Karpas-422 (cell line): ENCODE results near the gene PSMA5. TPM values are rescaled to one million over a fixed set of nuclear protein-coding genes. Genes with fewer than 3 reads are reported as not detected.
"Not testable (repeated sequence)": the region's sequence is repeated elsewhere in the genome, so short reads cannot be mapped to it uniquely, and the experiment has no call there.

Source experiments
- DNase-seq: peaks from one replicate; pipeline ENCODE4 v3.0.0-alpha.2; 2015
- H2AFZ ChIP-seq: fragments of 200-600 bp; sonication (generic); 2 replicates; pipeline ENCODE4 v1.6.1; 2014; ENCODE audit warnings: antibody characterized with exemption, low read length, mixed read lengths
- H3K27ac ChIP-seq: fragments of 200-600 bp; sonication (generic); 2 replicates; pipeline ENCODE4 v1.5.1; 2014; ENCODE audit warnings: mild to moderate bottlenecking, low read length, moderate library complexity
- H3K27me3 ChIP-seq: fragments of 200-600 bp; sonication (generic); 2 replicates; pipeline ENCODE4 v1.6.1; 2014; ENCODE audit warnings: low read length, mixed read lengths
- H3K36me3 ChIP-seq: fragments of 200-600 bp; sonication (generic); 2 replicates; pipeline ENCODE4 v1.6.1; 2014; ENCODE audit warnings: low read length, mixed read lengths; ENCODE audit not compliant: insufficient read depth
- H3K4me1 ChIP-seq: fragments of 200-600 bp; sonication (generic); 2 replicates; pipeline ENCODE4 v1.6.1; 2014; ENCODE audit warnings: mild to moderate bottlenecking, low read length, mixed read lengths
- H3K4me2 ChIP-seq: fragments of 200-600 bp; sonication (generic); 2 replicates; pipeline ENCODE4 v1.6.1; 2014; ENCODE audit warnings: low read length, low read depth, mild to moderate bottlenecking; ENCODE audit not compliant: poor library complexity, severe bottlenecking
- H3K4me3 ChIP-seq: fragments of 200-600 bp; sonication (generic); 2 replicates; pipeline ENCODE4 v1.5.1; 2014; ENCODE audit warnings: mild to moderate bottlenecking, antibody characterized with exemption, low read length, mixed read lengths
- H3K79me2 ChIP-seq: fragments of 200-600 bp; sonication (generic); 2 replicates; pipeline ENCODE4 v1.6.1; 2014; ENCODE audit warnings: mild to moderate bottlenecking, low read length, mixed read lengths
- H3K9ac ChIP-seq: fragments of 200-600 bp; sonication (generic); 2 replicates; pipeline ENCODE4 v1.6.0; 2014; ENCODE audit warnings: low read length
- H3K9me2 ChIP-seq: fragments of 200-600 bp; sonication (generic), shearing (Covaris generic); replicated peaks from 2 replicates; pipeline ENCODE4 v1.6.0; 2014; ENCODE audit warnings: mild to moderate bottlenecking, low read length, moderate library complexity; ENCODE audit not compliant: insufficient read depth
- H3K9me3 ChIP-seq: fragments of 300-700, 200-600 bp; sonication (generic); 2 replicates; pipeline ENCODE4 v1.6.1; 2014; ENCODE audit warnings: low read length, mixed read lengths
- H4K20me1 ChIP-seq: fragments of 200-600 bp; sonication (generic); 2 replicates; pipeline ENCODE4 v1.6.1; 2014; ENCODE audit warnings: mild to moderate bottlenecking, antibody characterized with exemption, low read length, low read depth; ENCODE audit not compliant: insufficient read depth
- total RNA-seq: library from RNA; depleted of rRNA; stranded (reverse); fragments of >200 nt; shearing (Covaris generic); gene quantifications from 2 replicates; pipeline ENCODE4 v1.2.3, GENCODE V29; 2014; ENCODE audit warnings: low replicate concordance

Gene PSMA5
- total RNA-seq, 1 experiment from 2014 or later = 70.4 TPM

DNA sequence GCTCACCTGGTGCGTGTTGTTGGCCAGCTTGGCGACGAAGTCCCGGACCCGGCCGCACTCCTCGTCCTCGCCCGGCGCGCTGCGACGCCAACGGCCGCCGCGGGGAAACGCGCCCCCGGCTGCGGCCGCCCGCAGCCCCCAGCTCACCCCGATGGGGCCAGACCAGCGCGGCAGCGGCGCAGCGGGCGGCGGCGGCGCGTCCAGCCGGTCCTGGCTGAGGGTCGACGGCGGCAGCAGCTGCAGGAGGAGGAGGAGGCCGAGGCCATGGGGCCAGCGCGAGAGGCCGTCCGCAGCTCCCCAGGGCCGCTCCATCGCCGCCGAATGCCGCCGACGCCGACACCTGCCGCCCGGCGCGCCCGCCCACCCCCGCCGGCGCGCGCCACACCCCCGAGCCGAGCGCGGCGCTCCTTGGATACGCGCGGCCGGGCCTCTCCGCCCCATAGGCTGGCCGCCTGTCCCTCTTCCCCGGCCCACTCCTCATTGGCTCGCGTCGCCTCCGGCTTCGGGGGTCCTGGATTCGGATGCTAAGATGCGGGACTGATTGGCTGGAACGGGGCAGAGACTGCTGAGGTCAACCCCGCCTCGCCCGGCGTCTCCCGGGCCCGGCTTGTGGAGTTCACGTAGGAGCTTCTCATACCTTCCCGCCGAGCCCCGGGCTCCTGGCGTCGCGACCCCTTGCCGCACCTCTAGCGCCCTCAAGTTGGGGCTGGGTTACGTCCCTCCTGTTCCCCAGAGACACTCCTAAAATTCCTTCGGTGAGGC is 28.5 kb downstream of the PSMA5 start, which contains the start of gene SORT1:
TSS of gene SORT1 (minus strand) at position 338 of the 762 bp plus-strand sequence. CDS start at position 312, 26 bp downstream.
- Histone ChIP-seq H3K9ac (no peak within 1 kb of the TSS), H3K4me1 (peaks cover 32% of the 10 kb centered on the region), H2AFZ (no peak within 1 kb of the TSS), H3K4me2 (peak within 1 kb of the TSS; percentile 27), H3K9me3 (no peaks in the 10 kb centered on the region), H3K79me2 (no peaks in the 10 kb centered on the region), H3K9me2 (no peaks in the 10 kb centered on the region), H3K4me3 (no peak within 1 kb of the TSS), H3K27me3 (no peaks in the 10 kb centered on the region), H3K27ac (no peak within 1 kb of the TSS), H4K20me1 (peaks cover 4% of the 10 kb centered on the region; the same call in 1 of the 2 replicates), H3K36me3 (peaks cover 8% of the 10 kb centered on the region; the same call in 1 of the 2 replicates)
- no peak for DNase-seq

DNA sequence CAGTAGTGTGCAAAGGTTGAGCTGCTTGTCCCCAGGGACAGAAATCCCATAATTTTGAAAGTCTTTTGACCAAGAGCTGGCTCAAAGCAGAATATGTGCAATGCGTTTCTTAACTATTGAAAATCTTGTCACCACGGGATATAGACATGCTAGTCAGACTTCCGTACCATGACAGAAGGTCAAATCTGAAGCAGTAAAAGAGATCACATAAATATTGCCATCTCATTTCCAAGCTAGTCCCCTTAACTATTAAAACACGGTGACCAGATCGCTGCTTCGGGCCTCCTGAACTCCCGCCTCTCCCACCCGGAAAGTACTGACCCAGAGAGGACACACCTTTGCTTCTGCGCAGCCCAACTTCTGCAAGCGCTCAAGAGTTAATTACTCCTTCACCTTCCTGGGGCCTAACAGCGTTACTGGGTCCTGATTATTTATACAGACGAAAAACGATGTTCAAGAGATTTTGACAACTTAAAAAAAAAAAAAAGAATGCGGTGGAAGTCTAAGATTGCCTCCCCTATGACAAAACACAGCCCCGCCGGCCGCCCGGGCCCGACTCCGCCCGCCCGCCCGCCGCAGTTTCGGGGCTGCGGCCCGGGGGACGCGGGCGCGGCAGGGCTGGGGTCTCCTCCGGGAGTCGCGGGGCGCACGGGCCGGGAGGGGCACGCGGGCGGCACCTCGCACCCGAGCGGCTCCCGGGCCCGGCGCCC is 29.2 kb downstream of the PSMA5 start:
- no peak overlapping the region for H2AFZ ChIP-seq
- peaks cover 39% of the 10 kb centered on the region for H3K4me1 ChIP-seq
- no peaks in the 10 kb centered on the region for H3K9me2 ChIP-seq
- no peak overlapping the region for H3K9ac ChIP-seq
- H3K27me3 ChIP-seq = no peaks in the 10 kb centered on the region
- peaks cover 3% of the 10 kb centered on the region; the same call in 1 of the 2 replicates for H3K36me3 ChIP-seq
- no peak overlapping the region for H3K27ac ChIP-seq
- H3K4me2 ChIP-seq = peak overlapping the region; percentile 27
- H3K4me3 ChIP-seq = no peak overlapping the region
- peaks cover 4% of the 10 kb centered on the region; the same call in 1 of the 2 replicates for H4K20me1 ChIP-seq
- DNase-seq = no peak
- no peaks in the 10 kb centered on the region for H3K79me2 ChIP-seq
- H3K9me3 ChIP-seq = no peaks in the 10 kb centered on the region

DNA sequence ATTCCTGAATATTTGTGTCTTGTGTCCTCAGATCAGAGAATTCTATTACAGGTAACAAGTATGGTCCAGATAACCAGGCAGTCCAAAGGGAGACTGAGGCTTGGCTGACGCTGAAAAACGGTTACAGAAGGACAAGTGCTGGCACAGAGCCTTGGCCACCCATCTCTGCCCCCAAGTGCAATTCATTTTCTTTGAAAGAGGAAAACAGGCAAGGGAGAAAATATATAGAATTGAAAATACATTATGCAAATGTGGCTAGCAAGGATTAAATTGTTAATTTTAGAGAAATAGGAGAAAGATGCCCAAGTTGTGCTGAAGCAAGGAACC is 29.8 kb downstream of the PSMA5 start:
- H3K9me3 ChIP-seq = no peaks in the 10 kb centered on the region
- no peaks in the 10 kb centered on the region for H3K9me2 ChIP-seq
- no peak overlapping the region for H3K9ac ChIP-seq
- H3K4me1 ChIP-seq = peaks cover 41% of the 10 kb centered on the region
- no peaks in the 10 kb centered on the region for H3K27me3 ChIP-seq
- peak overlapping the region; percentile 27 for H3K4me2 ChIP-seq
- H3K27ac ChIP-seq = no peak overlapping the region
- H2AFZ ChIP-seq = no peak overlapping the region
- H3K79me2 ChIP-seq = no peaks in the 10 kb centered on the region
- no peak for DNase-seq
- H3K4me3 ChIP-seq = no peak overlapping the region
- H3K36me3 ChIP-seq = no peaks in the 10 kb centered on the region
- H4K20me1 ChIP-seq = peaks cover 4% of the 10 kb centered on the region; the same call in 1 of the 2 replicates

DNA sequence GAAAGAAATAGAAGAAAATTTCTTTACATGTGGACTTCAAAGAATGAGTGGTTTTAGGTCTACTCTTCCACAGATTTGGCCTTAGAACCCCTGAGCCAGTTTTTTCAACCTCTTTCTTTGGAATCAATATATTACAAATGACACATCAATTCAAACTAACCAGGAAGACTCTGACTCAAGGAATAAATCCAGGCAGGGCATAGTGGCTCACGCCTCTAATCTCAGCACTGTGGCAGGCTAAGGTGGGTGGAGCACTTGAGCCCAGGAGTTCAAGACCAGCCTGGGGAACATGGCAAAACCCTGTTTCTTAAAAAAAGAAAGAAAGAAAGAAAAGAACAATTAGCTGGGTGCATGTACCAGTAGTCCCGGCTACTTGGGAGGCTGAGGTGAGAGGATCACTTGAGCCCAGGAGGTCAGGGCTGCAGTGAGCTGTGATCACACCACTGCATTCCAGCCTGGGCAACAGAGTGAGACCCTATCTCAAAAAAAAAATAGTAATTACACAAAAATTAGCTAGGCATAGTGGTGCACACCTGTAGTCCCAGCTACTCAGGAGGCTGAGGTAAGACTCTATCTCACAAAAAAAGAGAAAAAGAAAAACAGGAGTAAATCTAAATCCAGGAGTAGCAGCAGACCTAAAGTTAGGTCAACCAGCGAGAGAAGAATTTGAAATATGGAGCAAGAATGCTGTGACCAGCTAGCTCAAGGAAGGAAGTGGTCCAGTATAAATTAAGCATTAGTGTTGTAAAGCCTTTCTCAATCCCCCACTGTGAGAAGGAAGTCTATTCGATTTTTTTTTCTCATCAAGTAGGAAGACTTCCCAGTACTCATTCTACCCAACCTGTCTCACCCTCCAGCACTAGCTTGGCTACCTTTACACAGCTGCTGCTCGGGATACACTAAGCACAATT is 30.4 kb downstream of the PSMA5 start:
- Histone ChIP-seq H3K9ac (no peak overlapping the region), H3K27me3 (no peaks in the 10 kb centered on the region), H3K27ac (no peak overlapping the region), H2AFZ (no peak overlapping the region), H3K4me1 (peaks cover 48% of the 10 kb centered on the region), H4K20me1 (peaks cover 4% of the 10 kb centered on the region; the same call in 1 of the 2 replicates), H3K79me2 (no peaks in the 10 kb centered on the region), H3K9me3 (no peaks in the 10 kb centered on the region), H3K4me3 (no peak overlapping the region), H3K4me2 (peak overlapping the region; percentile 27), H3K36me3 (no peaks in the 10 kb centered on the region), H3K9me2 (no peaks in the 10 kb centered on the region)
- no peak for DNase-seq

DNA sequence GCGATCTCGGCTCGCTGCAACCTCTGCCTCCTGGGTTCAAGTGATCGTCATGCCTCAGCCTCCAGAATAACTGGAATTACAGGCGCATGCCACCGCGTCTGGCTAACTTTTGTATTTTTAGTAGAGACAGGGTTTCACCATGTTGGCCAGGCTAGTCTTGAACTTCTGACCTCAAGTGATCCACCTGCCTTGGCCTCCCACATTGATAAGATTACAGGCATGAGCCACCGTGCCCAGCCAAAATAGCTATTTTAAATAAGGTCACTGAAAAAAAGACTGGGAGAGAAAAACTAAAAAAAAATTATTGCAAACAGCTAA is 31.0 kb downstream of the PSMA5 start:
- H3K27ac ChIP-seq, H3K36me3 ChIP-seq, H2AFZ ChIP-seq, H3K79me2 ChIP-seq, H3K4me2 ChIP-seq, H3K9me2 ChIP-seq, H3K9ac ChIP-seq, H3K4me3 ChIP-seq, H4K20me1 ChIP-seq, H3K27me3 ChIP-seq, H3K9me3 ChIP-seq, DNase-seq: not testable (repeated sequence)
- H3K4me1 ChIP-seq = peaks cover 54% of the 10 kb centered on the region

DNA sequence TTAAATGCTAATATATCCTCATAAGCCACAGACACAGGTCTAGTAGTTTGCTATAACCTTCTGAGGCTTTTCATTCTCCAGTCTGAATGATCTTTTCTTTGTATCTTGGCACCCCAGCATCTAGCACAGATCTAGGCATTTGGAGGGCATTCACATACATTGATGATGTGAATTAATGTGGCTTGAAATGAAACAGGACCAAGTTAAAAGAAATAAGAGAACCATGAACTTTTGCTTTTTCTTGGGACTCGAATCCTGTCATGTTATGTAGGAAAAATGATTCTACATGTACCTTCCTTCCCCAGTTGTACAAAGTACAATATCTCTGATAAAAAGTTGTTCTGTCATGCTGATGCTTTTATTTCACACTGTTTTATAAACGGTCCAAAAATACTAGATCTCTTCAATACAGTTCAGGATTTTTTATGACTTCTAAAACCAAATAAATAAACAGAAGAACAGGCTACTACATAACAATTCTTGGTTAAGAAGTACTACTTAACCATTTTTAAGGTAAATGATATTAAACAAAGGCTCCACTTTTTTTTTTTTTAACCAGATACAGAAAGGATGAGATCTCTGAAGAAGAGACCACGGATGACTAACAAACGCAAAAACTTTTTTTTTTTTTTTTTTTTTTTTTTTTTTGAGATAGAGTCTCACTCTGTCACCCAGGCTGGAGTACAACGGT is 31.5 kb downstream of the PSMA5 start:
- H4K20me1 ChIP-seq = peaks cover 4% of the 10 kb centered on the region; the same call in 1 of the 2 replicates
- H2AFZ ChIP-seq = no peak overlapping the region
- no peak for DNase-seq
- H3K9ac ChIP-seq = no peak overlapping the region
- H3K4me2 ChIP-seq = no peak overlapping the region
- no peaks in the 10 kb centered on the region for H3K9me2 ChIP-seq
- H3K4me1 ChIP-seq = peaks cover 59% of the 10 kb centered on the region
- H3K27ac ChIP-seq = no peak overlapping the region
- H3K4me3 ChIP-seq = no peak overlapping the region
- no peaks in the 10 kb centered on the region for H3K9me3 ChIP-seq
- H3K36me3 ChIP-seq = no peaks in the 10 kb centered on the region
- no peaks in the 10 kb centered on the region for H3K79me2 ChIP-seq
- no peaks in the 10 kb centered on the region for H3K27me3 ChIP-seq

DNA sequence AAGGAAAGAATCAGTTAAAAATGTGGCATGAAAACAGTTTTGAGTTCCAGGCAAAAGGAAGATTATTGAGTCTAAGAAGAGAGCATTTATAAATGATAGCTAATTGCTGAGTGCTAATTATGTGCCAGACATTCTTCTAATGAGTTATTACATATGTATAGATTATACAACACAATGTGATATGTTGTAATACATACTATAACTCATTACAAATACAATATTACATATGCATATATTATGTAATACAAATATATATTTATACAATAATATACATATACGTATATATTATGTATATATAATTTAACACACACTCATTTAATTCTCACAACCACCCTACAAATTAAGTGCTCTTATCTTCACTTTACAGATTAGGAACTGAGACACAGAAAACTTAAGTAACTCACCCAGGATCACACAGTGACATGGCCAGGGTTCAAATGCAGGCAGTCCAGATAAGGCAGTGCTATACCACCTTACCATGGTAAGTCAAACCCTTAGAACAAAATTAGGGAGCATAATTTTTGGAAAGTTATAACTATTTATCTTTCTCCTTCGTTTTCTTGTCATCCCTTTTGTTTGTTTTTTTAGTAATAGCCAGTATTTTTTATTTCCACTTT is 32.5 kb downstream of the PSMA5 start:
- no peaks in the 10 kb centered on the region for H3K79me2 ChIP-seq
- H3K4me2 ChIP-seq = no peak overlapping the region
- no peaks in the 10 kb centered on the region for H3K9me3 ChIP-seq
- H2AFZ ChIP-seq = no peak overlapping the region
- no peak overlapping the region for H3K27ac ChIP-seq
- no peaks in the 10 kb centered on the region for H3K27me3 ChIP-seq
- peaks cover 56% of the 10 kb centered on the region for H3K4me1 ChIP-seq
- no peaks in the 10 kb centered on the region for H3K9me2 ChIP-seq
- H4K20me1 ChIP-seq = peaks cover 1% of the 10 kb centered on the region; the same call in 1 of the 2 replicates
- no peak overlapping the region for H3K9ac ChIP-seq
- no peak for DNase-seq
- H3K4me3 ChIP-seq = no peak overlapping the region
- H3K36me3 ChIP-seq = no peaks in the 10 kb centered on the region
